IPS DF 4.7 (cell line): ENCODE results near the gene BANF2.

Source experiments
- DNase-seq: peaks from one replicate; pipeline ENCODE4 v3.0.0-alpha.2; 2013; ENCODE audit warnings: low spot score; ENCODE audit errors: extremely low read depth

Gene BANF2

GRCh38 chr20:17663486-17663885, 36.3 kb upstream of the BANF2 start:
- no peak for DNase-seq

- DNase-seq: no peak
Measured at GRCh38 chr20:17664025-17664633, 35.6 kb upstream of the BANF2 start.

- DNase-seq: no peak
Measured at GRCh38 chr20:17665756-17666155, 34.0 kb upstream of the BANF2 start.

GRCh38 chr20:17666481-17666880, 33.3 kb upstream of the BANF2 start:
- no peak for DNase-seq

GRCh38 chr20:17667445-17667844, 32.3 kb upstream of the BANF2 start:
- DNase-seq: no peak

- no peak for DNase-seq
Measured at GRCh38 chr20:17668432-17668831, 31.3 kb upstream of the BANF2 start.

GRCh38 chr20:17669306-17669931, 30.3 kb upstream of the BANF2 start:
- DNase-seq: no peak

GRCh38 chr20:17671011-17671410, 28.8 kb upstream of the BANF2 start:
- no peak for DNase-seq

- DNase-seq: no peak
Measured at GRCh38 chr20:17671565-17671964, 28.2 kb upstream of the BANF2 start.

- no peak for DNase-seq
Measured at GRCh38 chr20:17673084-17673483, 26.7 kb upstream of the BANF2 start.

- DNase-seq: no peak
Measured at GRCh38 chr20:17674722-17675518, 24.8 kb upstream of the BANF2 start.

GRCh38 chr20:17675519-17676377, 24.0 kb upstream of the BANF2 start:
- DNase-seq: no peak

GRCh38 chr20:17676378-17676759, 23.4 kb upstream of the BANF2 start:
- DNase-seq: no peak

- DNase-seq: no peak
Measured at GRCh38 chr20:17676942-17677341, 22.8 kb upstream of the BANF2 start.

GRCh38 chr20:17678295-17678694, 21.5 kb upstream of the BANF2 start:
- DNase-seq: no peak

GRCh38 chr20:17678886-17679285, 20.9 kb upstream of the BANF2 start:
- no peak for DNase-seq

- DNase-seq: no peak
Measured at GRCh38 chr20:17679941-17680835, 19.6 kb upstream of the BANF2 start.

GRCh38 chr20:17680836-17681725, 18.7 kb upstream of the BANF2 start:
- DNase-seq: no peak

GRCh38 chr20:17681726-17682102, 18.1 kb upstream of the BANF2 start:
- DNase-seq: no peak
